Measurements from ENCODE around the gene MGMT. TPM values are rescaled to one million over a fixed set of nuclear protein-coding genes. Genes with fewer than 3 reads are reported as not detected.

The MGMT gene
- total and polyA plus RNA-seq, 2 donors (not counting 3 experiments of a cell fraction or from before 2014, with no cell fraction given): 15.0 to 15.2 TPM

DNA sequence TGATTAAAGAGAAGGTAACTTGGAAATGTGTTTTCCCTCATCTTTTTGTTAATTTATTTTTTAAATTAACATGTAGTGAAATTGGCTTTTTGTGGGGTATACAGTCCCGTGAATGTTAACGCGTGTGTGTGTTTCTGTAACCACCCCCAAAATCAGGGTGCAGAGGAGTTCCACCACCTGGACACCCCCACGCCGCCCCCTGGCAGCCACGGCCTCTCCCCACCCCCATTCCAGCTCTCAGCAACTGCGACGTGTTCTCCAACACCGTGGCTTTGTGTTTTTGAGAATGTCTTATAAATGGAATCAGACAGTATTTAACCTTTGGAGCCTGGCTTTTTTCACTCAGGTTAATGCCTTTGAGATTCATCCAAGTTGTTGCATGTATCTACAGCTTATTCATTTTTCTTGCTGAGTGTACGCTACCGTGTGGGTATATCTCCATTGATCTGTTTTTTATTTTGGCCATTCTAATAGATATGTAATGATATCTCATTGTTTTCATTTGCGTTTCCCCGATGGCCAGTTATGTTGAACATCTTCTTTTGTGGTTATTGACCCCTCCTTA is 278.2 kb downstream of the MGMT start:
- CTCF ChIA-PET: no interaction called here
- H3K4me1 ChIP-seq (ENCODE audit: control insufficient read depth, extremely low read depth, insufficient read depth, low read length): no peaks in the 10 kb centered on the region
- no peak for FAIRE-seq
- POLR2A ChIA-PET: no interaction called here
- no peak overlapping the region for H3K4me2 ChIP-seq (ENCODE audit: insufficient read depth, low read length)
- H3K4me3 ChIP-seq (replicated peaks in 1 of 3; ENCODE audit: insufficient read depth in 1 of 3, low read depth in 1 of 3, low read length in 3 of 3): no peak overlapping the region
- H3K27ac ChIP-seq (ENCODE audit: insufficient read depth, low read depth, low read length): no peak overlapping the region
- dilution Hi-C loops (cut with MboI; ENCODE audit: extremely low pct_ligation_motif_present, low sequenced_read_pairs) (no loop called here), intact Hi-C loops (cut with micrococcal nuclease) (no loop called here)
- no peaks in the 10 kb centered on the region for H3K36me3 ChIP-seq (ENCODE audit: control insufficient read depth in 2 of 2, extremely low read depth in 1 of 2, insufficient read depth in 2 of 2, low read length in 2 of 2)
- no peak overlapping the region for H2AFZ ChIP-seq (ENCODE audit: low read depth, low read length)
- H3K27me3 ChIP-seq (ENCODE audit: control insufficient read depth in 2 of 2, insufficient read depth in 2 of 2, low read length in 2 of 2): no peaks in the 10 kb centered on the region
- H3K9ac ChIP-seq (replicated peaks; ENCODE audit: extremely low read depth, insufficient read depth, low read length): no peak overlapping the region
- H3K9me3 ChIP-seq (replicated peaks; ENCODE audit: control insufficient read depth, insufficient read depth, low read length): peaks cover 4% of the 10 kb centered on the region
- H3K9me1 ChIP-seq (replicated peaks; ENCODE audit: control insufficient read depth, extremely low read depth, insufficient read depth, low read length): no peaks in the 10 kb centered on the region
- no peaks in the 10 kb centered on the region for H4K20me1 ChIP-seq (replicated peaks; ENCODE audit: control insufficient read depth, extremely low read depth, insufficient read depth, low read length)
- BruUV-seq (replicated peaks): no TSS peak
- no peak for TF ChIP-seq MYC (IDR thresholded peaks at IDR 0.05; ENCODE audit: low read depth, low read length)
- TF ChIP-seq, protein P1, sequence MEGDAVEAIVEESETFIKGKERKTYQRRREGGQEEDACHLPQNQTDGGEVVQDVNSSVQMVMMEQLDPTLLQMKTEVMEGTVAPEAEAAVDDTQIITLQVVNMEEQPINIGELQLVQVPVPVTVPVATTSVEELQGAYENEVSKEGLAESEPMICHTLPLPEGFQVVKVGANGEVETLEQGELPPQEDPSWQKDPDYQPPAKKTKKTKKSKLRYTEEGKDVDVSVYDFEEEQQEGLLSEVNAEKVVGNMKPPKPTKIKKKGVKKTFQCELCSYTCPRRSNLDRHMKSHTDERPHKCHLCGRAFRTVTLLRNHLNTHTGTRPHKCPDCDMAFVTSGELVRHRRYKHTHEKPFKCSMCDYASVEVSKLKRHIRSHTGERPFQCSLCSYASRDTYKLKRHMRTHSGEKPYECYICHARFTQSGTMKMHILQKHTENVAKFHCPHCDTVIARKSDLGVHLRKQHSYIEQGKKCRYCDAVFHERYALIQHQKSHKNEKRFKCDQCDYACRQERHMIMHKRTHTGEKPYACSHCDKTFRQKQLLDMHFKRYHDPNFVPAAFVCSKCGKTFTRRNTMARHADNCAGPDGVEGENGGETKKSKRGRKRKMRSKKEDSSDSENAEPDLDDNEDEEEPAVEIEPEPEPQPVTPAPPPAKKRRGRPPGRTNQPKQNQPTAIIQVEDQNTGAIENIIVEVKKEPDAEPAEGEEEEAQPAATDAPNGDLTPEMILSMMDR (IDR thresholded peaks at IDR 0.05; ENCODE audit: extremely low read depth in 1 of 2, insufficient read depth in 1 of 2, low read depth in 1 of 2, low read length in 2 of 2): no peak
- TF ChIP-seq, protein P2, sequence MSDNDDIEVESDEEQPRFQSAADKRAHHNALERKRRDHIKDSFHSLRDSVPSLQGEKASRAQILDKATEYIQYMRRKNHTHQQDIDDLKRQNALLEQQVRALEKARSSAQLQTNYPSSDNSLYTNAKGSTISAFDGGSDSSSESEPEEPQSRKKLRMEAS (IDR thresholded peaks at IDR 0.05; ENCODE audit: insufficient read depth, insufficient read length): no peak
- no peak for TF ChIP-seq EZH2 (IDR thresholded peaks at IDR 0.05; ENCODE audit: borderline replicate concordance, low read depth, low read length, severe bottlenecking)
- no peak for TF ChIP-seq GATA2 (IDR thresholded peaks at IDR 0.05; ENCODE audit: insufficient read depth, insufficient read length, low read depth, low read length)
- no peak for TF ChIP-seq JUN (IDR thresholded peaks at IDR 0.05; ENCODE audit: borderline replicate concordance, insufficient read depth, insufficient read length, low read depth)
- no peak for TF ChIP-seq FOS (IDR thresholded peaks at IDR 0.05; ENCODE audit: borderline replicate concordance, insufficient read depth, low read length)
- no peak for TF ChIP-seq POLR2AphosphoS5 (IDR thresholded peaks at IDR 0.05; ENCODE audit: insufficient read depth, low read depth, low read length)
- no peak for TF ChIP-seq POLR2A (IDR thresholded peaks at IDR 0.05; ENCODE audit: low read depth, low read length)
- H3K79me2 ChIP-seq (ENCODE audit: control insufficient read depth, insufficient read depth, low read length): no peaks in the 10 kb centered on the region
- DNase-seq (ENCODE audit: low read depth, low spot score): no peak
